ENCODE data around the gene SMIM8.
"Not testable (repeated sequence)": the region's sequence is repeated elsewhere in the genome, so short reads cannot be mapped to it uniquely, and the experiment has no call there.

SMIM8 gene, protein sequence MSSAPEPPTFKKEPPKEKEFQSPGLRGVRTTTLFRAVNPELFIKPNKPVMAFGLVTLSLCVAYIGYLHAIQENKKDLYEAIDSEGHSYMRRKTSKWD

DNA sequence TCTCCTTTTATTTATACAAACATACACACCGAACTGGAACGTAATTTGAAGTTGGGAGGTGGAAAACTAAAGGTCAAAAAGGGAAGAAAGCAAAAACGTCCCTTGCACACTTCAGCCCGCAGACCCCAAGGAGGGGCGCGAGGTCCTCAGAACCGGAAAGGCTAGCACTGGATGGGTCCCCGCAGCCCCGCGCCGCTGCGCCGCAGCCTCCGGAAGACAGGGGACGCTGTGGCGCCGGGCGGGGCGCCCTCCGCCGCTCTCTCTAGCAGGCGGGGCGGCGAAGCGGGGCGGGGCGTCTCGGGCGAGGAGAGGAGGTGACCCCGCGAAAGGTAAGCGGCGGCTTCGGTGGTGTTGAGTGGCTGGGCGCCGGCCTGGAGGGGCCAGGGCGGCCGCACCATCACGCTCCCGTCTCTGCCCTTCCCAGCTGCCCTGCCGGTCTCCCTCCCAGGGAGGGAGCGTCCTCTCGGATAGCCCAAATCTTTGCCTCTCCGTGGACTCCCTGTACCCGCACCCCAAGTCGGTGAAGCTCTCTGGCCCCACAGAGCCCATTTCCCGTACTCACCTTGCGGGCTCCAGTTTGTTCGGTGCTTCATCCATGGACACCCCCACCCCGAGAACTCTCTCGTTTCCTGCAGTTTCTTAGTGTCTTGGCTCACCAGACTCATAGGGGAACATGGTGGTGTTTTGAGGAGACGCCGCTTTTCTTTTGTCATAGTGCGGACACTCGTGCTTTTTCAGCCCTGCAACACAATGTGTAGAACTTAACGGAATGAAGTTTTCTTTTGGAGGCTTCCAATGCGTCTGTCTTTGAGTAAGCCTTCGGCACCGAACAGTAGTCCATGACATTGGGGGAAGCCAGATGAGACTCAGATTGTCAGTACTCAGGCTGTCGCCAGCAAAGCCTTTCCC is at the start of gene SMIM8:
TSS of gene SMIM8 (plus strand) at position 285 of the 909 bp plus-strand sequence. CDS start 14,444 bp downstream, outside the sequence.
- peak; percentile 32 to 75 for DNase-seq

DNA sequence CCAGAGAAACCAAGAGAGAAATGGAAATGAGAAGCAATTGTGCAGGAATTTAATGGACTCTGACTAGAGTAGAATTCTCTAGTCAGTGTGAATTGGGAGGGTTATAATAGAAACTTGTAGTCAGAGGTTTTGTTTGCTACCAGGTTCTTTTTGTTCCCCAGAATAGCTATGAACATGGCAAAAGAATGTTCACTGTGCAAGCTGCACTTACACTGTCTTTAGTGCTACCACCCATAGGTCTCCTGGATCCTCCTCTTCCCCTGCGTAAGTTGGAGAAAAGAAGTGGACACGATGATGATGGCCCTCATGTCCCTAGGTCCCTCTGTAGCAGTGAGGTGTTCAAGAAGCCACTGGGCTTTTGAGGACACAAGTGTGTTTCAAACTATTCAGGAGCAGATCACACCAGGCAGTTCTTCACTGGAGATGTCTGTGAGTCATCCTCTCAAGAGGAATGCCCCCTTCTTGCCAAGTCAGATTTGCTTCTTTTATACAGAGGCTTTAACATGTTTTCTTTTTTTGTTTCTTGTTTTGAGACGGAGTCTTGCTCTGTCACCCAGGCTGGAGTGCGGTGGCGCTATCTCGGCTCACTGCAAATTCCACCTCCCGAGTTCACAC is 47.6 kb upstream of the SMIM8 start:
- no peak for DNase-seq

DNA sequence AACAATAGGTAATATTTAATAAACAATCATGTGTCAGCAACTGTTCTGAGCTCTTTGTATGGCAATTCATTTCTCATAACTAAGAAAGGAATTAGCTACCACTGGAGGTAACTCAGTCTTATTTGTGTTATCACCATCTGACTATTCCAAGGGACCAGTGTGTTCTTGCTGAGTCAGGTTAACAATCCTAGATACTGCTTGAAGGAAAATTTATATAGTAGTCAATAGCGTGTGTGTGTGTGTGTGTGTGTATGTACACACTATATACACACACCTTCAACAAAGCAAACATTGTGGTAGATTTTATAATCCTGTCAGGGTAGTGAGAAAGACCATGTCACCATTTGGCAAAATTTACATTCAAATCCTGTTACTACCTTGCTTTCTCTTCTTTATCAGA is 45.8 kb upstream of the SMIM8 start:
- DNase-seq, result no peak

DNA sequence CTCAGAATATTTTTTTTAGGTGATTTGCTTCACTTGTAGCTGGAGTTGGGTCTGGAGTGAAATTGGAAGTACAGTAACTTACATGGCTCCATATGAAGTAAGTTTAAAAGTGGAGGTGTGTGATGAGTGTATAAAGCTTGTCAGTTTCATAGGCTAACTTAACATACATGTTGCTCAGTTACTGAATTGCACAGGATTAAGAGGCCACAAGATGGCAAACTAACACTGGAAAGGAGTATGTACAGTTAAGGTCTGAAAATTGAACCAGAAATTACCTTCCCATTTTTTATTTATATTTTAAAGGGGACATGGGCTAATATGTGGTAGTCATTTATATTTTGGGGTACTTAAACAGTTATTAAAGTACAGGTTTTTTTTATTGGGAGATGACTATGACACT is 45.3 kb upstream of the SMIM8 start:
- DNase-seq, result peak in 1 of 2 experiments; percentile 12

DNA sequence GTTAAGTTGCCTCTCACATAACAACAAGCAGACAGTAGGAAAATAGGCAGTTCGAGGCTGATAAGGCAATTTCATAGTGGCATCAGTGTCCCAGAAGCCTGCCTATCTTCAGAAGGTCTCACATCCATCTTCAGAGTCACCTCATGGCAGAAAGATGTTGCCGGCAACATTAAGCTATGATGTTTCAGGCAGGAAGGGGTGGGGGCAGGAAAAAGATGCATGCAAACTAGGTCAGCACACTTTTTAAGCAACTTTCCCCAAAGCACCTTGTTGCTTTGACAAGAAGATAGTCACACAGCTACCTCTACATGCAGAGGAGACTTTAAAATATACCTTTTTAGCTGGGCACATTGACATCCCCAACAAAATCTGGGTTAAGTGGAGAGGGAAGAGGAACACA is 43.2 kb upstream of the SMIM8 start:
- DNase-seq, result no peak

DNA sequence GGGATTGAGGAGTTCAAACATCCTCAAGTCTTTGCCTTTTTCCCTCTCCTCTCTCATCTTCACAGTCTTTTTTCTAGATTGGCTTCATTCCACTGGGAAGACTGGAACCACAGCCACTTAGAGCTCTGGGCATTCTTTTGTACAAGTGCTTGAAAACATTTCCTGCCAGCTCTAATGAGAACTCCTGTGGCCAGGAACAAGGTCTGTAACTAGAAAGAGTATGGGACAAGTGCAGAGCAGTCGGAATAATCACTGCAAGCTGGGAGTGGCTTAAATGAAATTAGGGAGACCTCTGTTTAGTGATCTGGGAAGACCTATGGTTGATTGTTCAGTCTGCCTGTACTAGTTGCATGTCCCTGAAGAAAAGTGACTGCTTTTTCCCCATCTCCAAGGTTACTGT is 41.0 kb upstream of the SMIM8 start:
- DNase-seq, result no peak

DNA sequence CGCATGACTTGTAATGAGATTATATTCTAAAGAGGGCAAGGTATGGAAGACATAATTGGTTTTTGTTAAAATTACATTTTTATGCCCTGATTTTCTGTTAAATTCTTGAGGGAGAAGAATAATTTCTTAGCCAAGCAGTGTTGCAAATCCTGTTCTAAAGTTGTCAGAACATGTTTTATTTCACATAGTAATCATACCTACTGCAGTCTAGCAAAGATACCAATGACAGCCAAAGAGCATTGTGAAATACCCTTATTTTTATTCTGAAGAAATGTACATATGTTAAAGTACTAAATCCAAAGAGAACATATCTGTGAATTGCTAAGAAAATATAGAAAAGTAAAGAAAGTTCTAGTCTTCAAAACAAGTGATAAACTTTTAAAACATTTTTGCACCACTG is 39.6 kb upstream of the SMIM8 start:
- no peak for DNase-seq

DNA sequence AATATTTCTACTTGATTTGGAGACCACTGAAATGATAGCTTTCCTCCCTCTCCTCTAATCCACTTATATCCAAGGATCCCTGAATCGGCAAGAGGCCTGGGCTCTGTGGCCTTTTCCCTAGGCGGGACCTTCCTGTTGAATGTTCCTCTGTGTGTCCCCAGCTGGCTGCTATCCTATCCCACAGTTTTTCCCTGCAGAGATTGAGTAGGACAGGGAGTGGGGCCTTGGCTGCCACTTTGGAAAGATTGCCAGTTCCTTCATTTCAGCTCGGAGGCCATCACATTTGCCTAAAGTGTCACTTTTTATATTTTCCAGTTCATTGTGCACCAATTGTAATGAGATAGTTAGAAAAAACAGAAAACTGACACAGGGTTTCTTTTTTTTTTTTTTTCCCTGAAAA is 38.9 kb upstream of the SMIM8 start:
- DNase-seq, result no peak

DNA sequence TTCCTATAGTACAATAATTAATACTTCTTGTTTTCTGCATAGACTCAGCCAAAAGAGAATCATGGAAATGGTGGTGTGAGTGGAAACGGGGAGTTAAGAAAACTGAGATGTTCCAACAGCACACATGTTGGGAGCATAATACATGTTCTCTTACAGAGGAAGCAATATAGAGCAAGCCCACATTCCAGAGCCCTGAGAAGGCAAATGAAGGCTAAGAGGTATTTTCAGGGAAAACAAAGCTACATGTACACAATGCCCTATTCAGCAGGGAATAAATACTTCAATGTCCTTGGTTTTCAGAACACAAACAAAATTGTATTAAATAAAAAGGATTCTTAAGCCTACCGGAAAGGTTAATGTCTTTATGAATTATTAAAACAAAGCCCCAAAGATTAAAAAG is 35.1 kb upstream of the SMIM8 start:
- DNase-seq, result no peak

DNA sequence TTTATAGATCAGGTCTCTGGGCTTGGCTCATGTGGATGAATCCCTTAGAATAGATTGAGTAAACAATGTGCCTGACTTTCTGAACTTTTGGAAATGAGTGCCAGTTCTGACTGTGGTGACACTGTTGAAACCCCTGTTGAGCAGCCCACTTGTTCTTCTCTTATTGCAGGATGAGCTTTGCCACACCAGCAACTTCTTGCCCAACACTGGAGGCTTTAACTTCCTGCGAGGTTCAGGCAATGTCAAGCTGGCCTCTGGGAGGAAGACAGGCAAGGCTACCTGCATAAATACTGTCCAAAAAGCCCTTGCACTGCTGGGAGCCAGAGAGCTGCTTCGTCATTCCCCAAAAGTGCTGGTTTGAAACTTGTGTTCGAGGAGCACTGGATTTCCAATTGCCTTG is 32.8 kb upstream of the SMIM8 start:
- DNase-seq, result no peak

DNA sequence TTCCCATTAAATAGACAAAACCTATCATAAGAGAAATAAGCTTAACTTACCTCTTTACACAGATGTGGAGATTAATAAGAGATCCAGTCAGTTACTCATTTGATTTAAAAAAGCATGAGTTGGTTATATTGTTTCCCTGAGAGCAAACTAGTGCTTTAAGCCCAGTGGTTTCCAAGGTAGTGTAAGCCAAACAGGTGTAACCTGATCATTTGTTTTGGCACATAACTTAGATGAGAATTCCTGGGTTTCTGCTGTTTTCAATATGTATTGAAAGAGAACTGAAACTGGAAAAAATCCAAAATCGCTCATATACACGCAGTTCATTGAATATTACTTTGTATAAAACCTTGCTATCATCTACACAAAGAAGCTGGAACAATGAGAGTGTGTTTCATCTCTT is 30.5 kb upstream of the SMIM8 start:
- DNase-seq, result no peak

DNA sequence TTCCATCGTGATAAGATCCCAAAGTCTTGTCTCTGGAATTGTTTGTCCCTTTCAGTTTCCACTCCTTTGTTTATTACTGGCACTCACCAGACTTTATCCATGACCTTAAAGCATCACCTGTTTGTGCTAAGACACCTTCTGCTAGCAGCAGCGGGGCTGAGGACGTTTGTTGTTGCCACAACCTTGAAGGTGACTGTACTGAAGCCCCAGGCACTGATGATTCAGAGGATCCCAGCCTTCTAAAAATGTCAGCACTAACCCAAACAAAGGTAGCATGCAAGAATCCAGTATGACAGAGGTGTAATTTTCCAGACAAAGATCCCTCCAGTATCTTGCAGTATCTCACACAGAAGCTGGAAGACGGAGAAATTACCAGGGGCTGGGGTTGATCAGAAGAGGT is 28.9 kb upstream of the SMIM8 start:
- no peak for DNase-seq

DNA sequence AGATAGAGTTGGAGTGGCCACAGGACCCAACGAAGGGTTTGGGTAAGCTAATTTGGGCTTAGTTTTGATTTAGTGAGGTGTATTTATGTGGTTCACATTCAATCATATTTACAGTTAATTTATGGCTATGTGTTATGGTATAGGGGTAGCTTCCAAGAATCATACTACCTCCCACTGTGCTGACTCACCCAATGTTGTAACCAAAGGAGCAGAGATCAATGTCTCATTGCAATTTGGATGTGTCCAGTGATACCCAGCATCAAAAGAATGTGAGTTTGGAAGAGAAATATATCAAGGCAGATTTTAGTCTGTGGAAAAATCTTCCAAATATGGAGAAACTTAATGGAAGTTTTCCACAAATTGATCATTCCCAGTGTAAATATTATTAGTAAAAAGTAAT is 25.3 kb upstream of the SMIM8 start:
- DNase-seq, result no peak

DNA sequence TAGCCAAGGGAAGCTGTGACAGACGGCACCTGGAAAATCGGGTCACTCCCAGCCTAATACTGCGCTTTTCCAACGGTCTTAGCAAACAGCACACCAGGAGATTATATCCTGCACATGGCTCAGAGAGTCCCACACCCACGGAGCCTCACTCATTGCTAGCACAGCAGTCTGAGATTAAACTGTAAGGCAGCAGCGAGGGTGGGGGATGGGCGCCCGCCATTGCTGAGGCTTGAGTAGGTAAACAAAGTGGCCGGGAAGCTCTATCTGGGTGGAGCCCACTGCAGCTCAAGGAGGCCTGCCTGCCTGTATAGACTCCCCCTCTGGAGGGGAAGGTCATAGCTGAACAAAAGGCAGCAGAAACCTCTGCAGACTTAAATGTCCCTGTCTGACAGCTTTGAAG is 21.1 kb upstream of the SMIM8 start:
- DNase-seq, result not testable (repeated sequence)

DNA sequence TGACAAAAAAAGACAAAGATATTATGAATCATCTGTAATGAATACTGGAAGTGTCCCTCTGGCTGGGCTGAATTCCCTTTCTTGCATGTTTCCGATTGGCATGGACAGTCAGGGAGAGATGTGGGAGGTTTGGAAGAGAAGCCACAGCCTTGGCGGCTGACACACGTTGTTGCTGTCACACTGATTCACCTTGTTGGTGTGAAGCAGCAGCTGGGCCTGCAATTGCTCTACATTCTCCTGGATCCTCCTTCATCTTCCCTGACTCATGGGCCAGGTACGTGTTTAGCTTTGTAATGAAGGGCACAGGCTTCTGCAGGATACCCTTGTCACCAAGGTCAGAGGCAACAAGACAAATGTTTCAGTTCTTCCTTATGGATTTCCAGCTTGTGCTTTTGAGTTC is 13.4 kb upstream of the SMIM8 start:
- DNase-seq, result no peak

DNA sequence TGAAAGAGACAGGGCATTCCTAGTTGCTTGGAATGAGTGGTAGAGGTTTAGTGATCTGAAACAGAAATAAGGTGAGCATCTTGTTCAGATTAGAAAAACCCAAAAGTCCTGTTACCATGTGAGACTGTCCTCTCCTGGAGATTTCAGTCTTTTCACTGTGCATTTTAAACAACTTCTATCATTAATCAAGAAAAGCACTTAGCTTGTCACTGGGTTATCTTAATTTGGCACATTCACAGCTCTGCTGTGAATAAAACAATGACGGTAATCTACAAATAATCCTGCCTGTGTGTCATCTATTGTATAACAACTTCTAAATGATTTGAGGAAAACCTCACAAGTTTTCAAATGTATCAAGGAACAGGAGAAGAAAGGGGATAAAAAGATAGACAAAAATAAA is 9.5 kb upstream of the SMIM8 start:
- no peak for DNase-seq

DNA sequence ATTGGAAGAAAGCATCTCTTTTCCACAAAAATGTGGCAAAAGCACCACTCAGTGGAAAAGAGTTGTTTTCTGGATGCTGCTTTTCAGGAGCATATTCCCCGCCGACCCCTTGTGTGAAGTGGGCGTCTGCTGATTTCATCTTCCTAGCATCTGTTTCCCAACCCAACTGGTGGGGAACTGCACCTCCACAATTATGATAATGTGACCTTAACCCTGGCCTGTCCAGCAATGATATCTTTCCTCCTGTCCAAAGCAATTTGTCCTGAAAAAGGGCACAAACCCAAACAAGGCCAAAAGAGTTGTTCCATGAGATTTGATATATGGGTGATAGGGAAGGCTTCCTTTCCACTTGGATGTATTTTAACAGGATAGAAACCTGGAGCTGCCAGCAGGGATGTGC is 7.3 kb upstream of the SMIM8 start:
- DNase-seq, result no peak

DNA sequence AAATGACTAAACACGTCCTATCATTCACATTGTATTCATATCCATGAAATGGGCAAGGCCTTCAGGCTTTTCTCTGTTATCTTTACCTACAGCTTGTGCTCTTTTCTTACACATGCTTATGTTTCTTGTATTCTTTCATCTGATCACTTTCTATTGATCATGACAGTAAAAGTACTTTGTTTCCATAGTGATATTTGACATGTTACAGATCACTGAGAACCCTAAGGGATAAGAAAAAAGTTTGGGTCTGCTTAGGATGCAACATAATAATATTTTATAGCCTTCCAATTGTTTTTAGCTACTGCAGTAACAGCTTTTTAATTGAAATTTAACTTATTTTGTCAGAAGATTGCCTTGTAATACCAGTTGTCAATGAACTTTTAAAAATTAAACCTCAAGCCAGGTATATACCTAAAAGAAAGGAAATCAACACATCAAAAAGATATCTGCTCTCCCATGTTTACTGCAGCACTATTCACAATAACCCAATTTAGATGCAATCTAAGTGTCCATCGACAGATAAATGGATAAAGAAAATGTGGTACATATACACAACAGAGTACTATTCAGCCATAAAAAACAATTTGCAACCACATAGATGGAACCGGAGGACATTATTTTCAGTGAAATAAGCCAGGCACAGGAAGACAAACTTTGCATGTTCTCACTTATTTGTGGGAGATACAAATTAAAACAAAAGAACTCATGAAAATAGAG is 3.0 kb upstream of the SMIM8 start:
- no peak for DNase-seq

DNA sequence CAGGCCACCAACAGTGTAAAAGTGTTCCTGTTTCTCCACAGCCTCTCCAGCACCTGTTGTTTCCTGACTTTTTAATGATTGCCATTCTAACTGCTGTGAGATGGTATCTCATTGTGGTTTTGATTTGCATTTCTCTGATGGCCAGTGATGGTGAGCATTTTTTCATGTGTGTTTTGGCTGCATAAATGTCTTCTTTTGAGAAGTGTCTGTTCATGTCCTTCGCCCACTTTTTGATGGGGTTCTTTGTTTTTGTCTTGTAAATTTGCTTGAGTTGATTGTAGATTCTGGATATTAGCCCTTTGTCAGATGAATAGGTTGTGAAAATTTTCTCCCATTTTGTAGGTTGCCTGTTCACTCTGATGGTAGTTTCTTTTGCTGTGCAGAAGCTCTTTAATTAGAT is 1.5 kb downstream of the SMIM8 start:
- DNase-seq, result not testable (repeated sequence)

DNA sequence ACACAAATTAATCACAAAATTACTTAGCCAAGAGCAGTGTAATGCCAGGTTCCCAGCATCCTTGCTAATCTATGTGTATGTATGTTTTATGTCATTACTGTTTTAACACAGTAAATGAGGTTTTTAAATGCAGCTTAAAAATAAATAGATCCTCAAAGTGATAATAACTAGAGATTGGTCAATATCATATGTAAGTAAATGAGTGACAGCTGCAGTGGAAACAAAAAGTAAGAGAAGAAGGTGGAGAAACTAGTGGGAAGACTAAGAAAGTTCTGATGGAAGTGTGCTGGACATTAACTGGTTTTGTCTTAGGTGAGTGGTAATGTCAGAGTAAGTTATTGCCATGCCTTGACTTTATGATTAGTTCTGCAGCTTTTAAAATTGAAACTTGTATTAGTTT is 8.6 kb downstream of the SMIM8 start:
- no peak for DNase-seq

DNA sequence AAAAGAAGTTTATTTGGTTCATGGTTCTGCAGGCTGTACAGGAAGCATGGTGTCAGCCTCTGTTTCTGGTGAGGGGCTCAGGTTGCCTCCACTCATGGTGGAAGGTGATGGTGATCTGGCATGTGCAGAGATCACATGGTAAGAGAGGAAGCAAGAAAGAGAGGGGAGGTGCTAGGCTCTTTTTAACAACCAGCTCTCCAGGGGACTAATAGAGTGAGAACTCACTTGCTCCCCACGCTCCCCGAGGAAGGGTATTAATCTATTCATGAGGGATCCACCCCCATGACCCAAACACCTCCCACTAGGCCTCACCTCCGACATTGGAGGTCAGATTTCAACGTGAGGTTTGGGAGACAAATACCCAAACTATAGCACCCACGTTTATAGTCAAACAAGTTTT is 10.6 kb downstream of the SMIM8 start:
- DNase-seq, result no peak

DNA sequence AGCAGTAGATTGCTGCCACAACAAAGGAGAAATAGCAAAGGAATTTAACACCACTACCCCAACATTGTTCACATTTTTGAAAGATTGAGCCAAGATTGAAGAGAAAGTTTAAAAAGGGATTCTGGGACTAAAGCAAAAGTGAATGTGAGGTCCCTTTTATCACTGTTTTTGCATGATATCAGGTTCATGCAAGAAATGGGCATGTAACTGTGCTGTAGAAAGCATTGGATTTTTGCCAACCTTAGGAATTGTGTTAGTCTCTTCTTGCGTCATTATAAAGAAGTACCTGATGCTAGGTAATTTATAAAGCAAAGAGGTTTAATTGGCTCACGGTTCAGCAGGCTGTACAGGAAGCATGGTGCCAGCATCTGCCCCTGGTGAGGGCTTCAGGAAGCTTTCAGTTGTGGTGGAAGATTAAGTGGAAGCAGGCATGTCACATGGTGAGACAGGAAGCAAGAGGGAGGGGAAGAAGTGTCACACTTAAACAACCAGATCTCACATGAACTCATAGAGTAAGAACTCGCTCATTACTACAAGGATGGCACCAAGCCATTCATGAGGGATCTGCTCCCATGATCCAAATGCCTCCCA is 11.3 kb downstream of the SMIM8 start:
- no peak for DNase-seq

DNA sequence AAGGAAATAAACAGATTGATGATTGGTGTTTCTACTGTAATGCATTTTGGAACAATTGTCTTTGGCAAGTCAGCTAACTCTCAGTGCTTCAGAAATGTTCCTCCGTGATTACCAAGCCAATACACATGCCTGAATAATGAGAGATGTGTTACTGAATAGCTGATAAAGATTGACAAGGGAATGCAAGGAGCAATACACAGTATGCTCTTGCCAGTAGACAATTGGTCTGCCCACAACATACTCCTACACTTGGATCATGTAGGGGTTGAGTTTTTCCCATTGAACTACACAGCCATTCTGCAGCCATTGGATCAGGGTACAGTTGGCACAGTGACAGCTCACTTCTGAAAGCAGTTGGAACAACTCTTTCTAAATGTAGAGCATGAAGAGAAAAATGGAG is 12.3 kb downstream of the SMIM8 start:
- no peak for DNase-seq

All from SW 1271 (cell line).